BJ (cell line): Measurements from ENCODE around the gene SFSWAP. TPM values are rescaled to one million over a fixed set of nuclear protein-coding genes. Genes with fewer than 3 reads are reported as not detected.

Experiments used
- CTCF ChIA-PET: fragments of 350-600 bp; formaldehyde crosslinking; extraction: SDS; loops from one replicate; lab custom pipeline; 2021; ENCODE audit warnings: antibody characterized with exemption, inconsistent platforms; lab: Yijun Ruan, JAX
- POLR2A ChIA-PET: fragments of 300-600 bp; sonication (Branson Sonifier 250); formaldehyde crosslinking; extraction: SDS; loops from one replicate; lab custom pipeline; 2021; ENCODE audit warnings: antibody characterized with exemption; lab: Charles Lee
- DNase-seq: peaks from one replicate; pipeline ENCODE4 v3.0.0-alpha.2; 2011; ENCODE audit warnings: low read depth
- H3K27me3 ChIP-seq: 2 replicates; pipeline ENCODE4 v1.6.0; 2011; ENCODE audit warnings: low read length; ENCODE audit not compliant: control insufficient read depth, insufficient read depth
- H3K36me3 ChIP-seq: 2 replicates; pipeline ENCODE4 v1.5.1; 2011; ENCODE audit warnings: low read length; ENCODE audit not compliant: control insufficient read depth, insufficient read depth
- H3K4me3 ChIP-seq: 2 replicates; pipeline ENCODE4 v1.5.1; 2011; ENCODE audit warnings: low read depth, mild to moderate bottlenecking, control low read depth, low read length
- CTCF ChIP-seq: IDR thresholded peaks from 2 replicates; pipeline ENCODE4 v1.5.1; 2011; ENCODE audit warnings: low read depth, mild to moderate bottlenecking, control low read depth, inconsistent platforms, low read length, moderate library complexity; ENCODE audit not compliant: insufficient read depth
- polyA plus RNA-seq: library from polyadenylated mRNA; depleted of rRNA; stranded (reverse); fragments of >200 nt; gene quantifications from 2 replicates; pipeline ENCODE4 v1.2.3, GENCODE V29; 2011

SFSWAP gene
- polyA plus RNA-seq, 1 experiment = 11.7 TPM

DNA sequence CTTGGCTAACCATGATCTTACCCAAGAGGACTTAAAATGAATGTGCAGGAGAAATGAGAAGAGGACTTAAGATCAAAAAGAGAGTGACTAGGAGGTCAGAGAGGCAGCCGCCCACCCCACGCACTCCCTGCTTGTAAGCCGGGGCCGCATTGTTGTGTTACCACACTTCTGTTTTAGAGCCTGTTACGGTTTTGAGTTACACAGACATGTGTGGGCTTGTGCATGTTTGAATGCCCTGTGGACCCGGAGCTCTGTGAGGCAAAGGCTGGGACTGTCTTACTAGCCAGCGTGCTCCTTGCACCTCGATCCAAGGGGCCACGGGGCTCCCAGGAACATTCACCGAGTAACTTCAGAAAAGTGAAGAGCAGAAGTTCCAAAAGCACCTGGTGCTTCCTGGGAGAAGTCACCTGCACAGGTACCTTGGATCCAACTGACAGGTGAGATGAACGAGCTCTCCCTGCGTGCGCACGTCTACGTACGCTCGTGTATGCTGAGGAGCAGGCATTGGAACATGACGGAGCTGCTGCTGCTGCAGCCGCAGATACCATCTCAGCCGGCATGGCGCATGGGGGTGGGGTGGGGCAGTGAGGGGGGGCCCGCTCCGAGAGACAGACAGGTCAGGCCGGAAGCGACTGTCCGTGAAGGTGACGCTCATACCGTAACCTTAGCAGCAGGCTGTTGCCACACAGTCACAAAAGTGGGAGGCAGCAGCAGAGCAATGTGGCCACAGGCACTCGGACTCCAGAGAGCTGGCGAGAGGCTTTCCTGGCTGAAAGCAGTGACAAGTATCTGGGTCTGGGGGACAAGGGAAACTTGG is 23.7 kb downstream of the SFSWAP start:
- H3K36me3 ChIP-seq = peaks cover 36% of the 10 kb centered on the region
- TF ChIP-seq CTCF = no peak
- POLR2A ChIA-PET = no interaction called here
- CTCF ChIA-PET = no interaction called here
- no peak overlapping the region for H3K4me3 ChIP-seq
- no peaks in the 10 kb centered on the region for H3K27me3 ChIP-seq
- DNase-seq = no peak

DNA sequence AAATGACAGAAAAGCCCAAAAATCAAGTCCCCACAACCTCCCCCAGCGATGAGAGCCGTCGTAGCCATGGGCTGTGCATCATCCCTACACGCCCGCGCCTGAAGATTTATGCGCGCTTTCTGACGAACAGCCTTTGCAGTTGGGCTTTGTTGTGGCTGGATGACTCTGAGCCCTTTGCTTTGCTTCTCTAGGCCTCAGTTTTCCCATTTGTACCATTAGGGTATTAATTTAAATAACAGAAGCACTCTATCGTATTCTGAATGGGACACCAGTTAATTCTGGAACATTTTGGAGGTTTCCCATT is 24.2 kb downstream of the SFSWAP start:
- no peak overlapping the region for H3K4me3 ChIP-seq
- H3K36me3 ChIP-seq = peaks cover 32% of the 10 kb centered on the region
- ChIA-PET CTCF (no interaction called here), POLR2A (no interaction called here)
- H3K27me3 ChIP-seq = no peaks in the 10 kb centered on the region
- TF ChIP-seq CTCF = no peak
- no peak for DNase-seq

DNA sequence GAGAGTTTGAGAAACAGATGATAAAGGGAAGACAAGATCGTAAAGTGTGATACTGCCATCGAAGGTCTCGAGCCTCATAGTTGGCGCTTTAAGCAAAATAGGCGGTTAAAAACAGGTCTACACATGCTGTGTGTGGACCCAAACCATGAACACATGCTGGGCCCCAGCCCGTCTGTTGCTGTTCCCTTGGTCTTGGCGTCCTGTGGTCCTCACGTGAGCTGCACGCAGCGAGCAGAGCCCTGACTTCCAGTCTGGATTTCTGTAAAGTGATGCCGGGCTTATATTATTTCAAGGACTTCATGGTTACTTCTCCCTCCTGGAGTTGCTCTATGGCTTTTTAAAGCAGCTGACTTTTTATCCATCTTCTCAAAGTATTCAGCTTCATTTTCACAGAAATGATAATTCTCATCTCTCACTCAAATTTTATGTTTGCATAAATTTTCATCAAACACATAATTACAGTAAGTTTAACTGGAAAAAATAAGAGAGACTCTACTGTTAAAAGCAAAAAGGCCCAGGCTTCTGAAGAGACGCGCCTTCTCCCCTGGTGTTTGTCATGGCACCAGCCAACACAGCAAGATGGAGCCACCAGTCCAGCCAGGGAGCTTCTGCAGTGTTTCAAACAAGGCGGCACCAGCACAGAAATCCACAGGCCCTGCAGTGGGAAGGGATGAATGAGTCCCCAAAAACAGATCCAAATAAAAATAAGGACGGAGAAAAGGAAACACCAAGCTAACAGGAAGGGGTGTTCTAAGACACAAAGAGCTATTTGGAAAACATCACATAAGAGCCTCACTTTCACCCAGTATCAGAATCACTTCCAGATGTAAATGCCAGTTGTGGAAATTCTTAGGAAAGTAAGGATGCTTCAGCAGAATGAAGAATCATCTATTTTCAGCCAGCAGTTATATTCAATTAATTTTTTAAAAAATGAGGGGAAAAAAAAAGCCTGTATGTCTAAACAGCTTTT is 24.9 kb downstream of the SFSWAP start:
- H3K27me3 ChIP-seq = no peaks in the 10 kb centered on the region
- DNase-seq = no peak
- no peak for TF ChIP-seq CTCF
- ChIA-PET POLR2A (no interaction called here), CTCF (interaction anchor here (0.6 kb wide), 1 partner anchor 161 kb away, joined by 3 read pairs; no protein-coding TSS in a partner anchor)
- H3K4me3 ChIP-seq = no peak overlapping the region
- peaks cover 30% of the 10 kb centered on the region for H3K36me3 ChIP-seq

DNA sequence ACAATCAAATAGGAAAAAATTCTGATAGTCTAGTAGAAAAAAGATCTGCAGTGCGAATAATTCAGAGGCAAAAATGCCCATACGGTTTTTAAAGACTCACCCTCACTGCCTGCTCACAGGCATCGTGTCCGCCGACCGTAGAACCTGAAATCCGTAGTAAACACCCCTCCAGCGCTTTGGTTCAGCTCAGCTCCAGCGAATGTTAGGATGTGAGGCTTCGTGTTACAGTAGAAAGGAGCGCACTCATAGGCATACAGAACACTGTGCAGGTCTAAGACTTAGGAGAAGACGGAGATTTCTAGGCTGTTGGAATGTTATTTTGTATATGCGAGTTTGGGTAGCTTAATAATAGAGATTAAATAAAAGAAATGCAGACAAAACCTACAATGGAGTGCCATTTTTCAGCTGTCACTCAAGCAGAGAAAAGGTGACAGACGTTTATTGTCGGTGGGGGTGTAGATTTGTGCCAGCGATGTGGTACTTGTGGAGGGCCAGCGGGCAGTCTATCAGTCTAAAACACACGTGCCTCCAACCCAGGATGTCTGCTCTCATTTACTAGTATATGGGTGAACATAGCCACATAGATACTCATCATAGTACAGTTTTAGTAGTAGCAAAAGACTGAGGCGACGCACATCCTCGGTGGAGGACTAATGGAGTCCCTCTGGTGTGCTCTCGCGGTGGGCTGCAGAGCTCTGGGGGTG is 25.7 kb downstream of the SFSWAP start:
- POLR2A ChIA-PET = no interaction called here
- H3K36me3 ChIP-seq = peaks cover 26% of the 10 kb centered on the region

More for the DNA sequence above, 25.7 kb downstream of the SFSWAP start:
- CTCF ChIA-PET = interaction anchor here (0.6 kb wide), 1 partner anchor 160 kb away, joined by 3 read pairs; no protein-coding TSS in a partner anchor
- Histone ChIP-seq H3K27me3 (no peaks in the 10 kb centered on the region), H3K4me3 (no peak overlapping the region)
- no peak for DNase-seq
- no peak for TF ChIP-seq CTCF
